Activated CD8-positive, alpha-beta T cell treated with anti-CD3 and anti-CD28 coated beads for 36 hours (primary cell): ENCODE data around the gene PLEKHM3. TPM values are rescaled to one million over a fixed set of nuclear protein-coding genes. Genes with fewer than 3 reads are reported as not detected.
"Not testable (repeated sequence)": the region's sequence is repeated elsewhere in the genome, so short reads cannot be mapped to it uniquely, and the experiment has no call there.

Source experiments
- ATAC-seq: fragments of 200-7000 bp; cut with Tn5 transposase; one replicate; pipeline ENCODE4 v1.10.0; 2021; ENCODE audit warnings: mild to moderate bottlenecking, moderate library complexity
- CTCF ChIA-PET: fragments of 350-600 bp; sonication (Branson Sonifier 250); formaldehyde crosslinking; loops from one replicate; lab custom pipeline; 2021; ENCODE audit warnings: antibody characterized with exemption; lab: Charles Lee
- POLR2A ChIA-PET: fragments of 350-600 bp; sonication (Branson Sonifier 250); formaldehyde crosslinking; loops from one replicate; lab custom pipeline; 2021; ENCODE audit warnings: antibody characterized with exemption; lab: Charles Lee
- DNase-seq: peaks from one replicate; pipeline ENCODE4 v3.0.0-alpha.2; 2020
- H3K27ac Mint-ChIP-seq: one replicate; pipeline ENCODE4 v1.8.0; 2021; ENCODE audit warnings: mild to moderate bottlenecking, mixed read lengths
- H3K27me3 Mint-ChIP-seq: one replicate; pipeline ENCODE4 v1.8.0; 2021; ENCODE audit warnings: mixed read lengths
- H3K36me3 Mint-ChIP-seq: one replicate; pipeline ENCODE4 v1.8.0; 2021; ENCODE audit warnings: low read depth, mixed read lengths
- H3K4me1 Mint-ChIP-seq: one replicate; pipeline ENCODE4 v1.8.0; 2021; ENCODE audit warnings: low read depth, mixed read lengths
- H3K4me3 Mint-ChIP-seq: one replicate; pipeline ENCODE4 v1.8.0; 2021; ENCODE audit warnings: mild to moderate bottlenecking, moderate library complexity, mixed read lengths
- H3K9me3 Mint-ChIP-seq: one replicate; pipeline ENCODE4 v1.8.0; 2021; ENCODE audit warnings: mixed read lengths
- CTCF ChIP-seq: fragments of 200-600 bp; IDR thresholded peaks from one replicate; pipeline ENCODE4 v1.8.0; 2022; ENCODE audit warnings: antibody characterized with exemption, mild to moderate bottlenecking
- intact Hi-C: fragments of 100-400 bp; cut with micrococcal nuclease; formaldehyde crosslinking; loops from one replicate; pipeline ENCODE4 v1.10.0; 2022
- total RNA-seq, 2 experiments: library from RNA; stranded (reverse); gene quantifications; one replicate each; pipeline ENCODE4 v1.2.3, GENCODE V29; 2021

The PLEKHM3 gene
- total RNA-seq, 2 experiments from 2014 or later, result 4.5 to 4.7 TPM

- Mint-ChIP-seq H3K27ac (no peak overlapping the region), H3K4me1 (no peaks in the 10 kb centered on the region), H3K9me3 (no peaks in the 10 kb centered on the region), H3K4me3 (no peak overlapping the region), H3K36me3 (no peaks in the 10 kb centered on the region), H3K27me3 (no peaks in the 10 kb centered on the region)
- TF ChIP-seq CTCF, result no peak
- intact Hi-C loops, result no loop called here
- ChIA-PET POLR2A (interaction anchor here (0.6 kb wide), 1 partner anchor 72 kb away, joined by 3 read pairs; no protein-coding TSS in a partner anchor), CTCF (interaction anchor here (4.9 to 15.6 kb wide), 2 partner anchors 9 to 284 kb away, joined by 34 to 168 read pairs; no protein-coding TSS in a partner anchor)
- DNase-seq (no peak), ATAC-seq (no peak)
Measured at GRCh38 chr2:208031608-208032019, 6.3 kb upstream of the PLEKHM3 start.

GRCh38 chr2:208025814-208026184 lies 472 bp upstream of the PLEKHM3 start:
- ChIA-PET CTCF (interaction anchor here (1.6 to 2.4 kb wide), 3 partner anchors 14 to 256 kb away, joined by 3 to 18 read pairs (median 4); partner anchors contain the start of gene FZD5), POLR2A (interaction anchor here (1.4 kb wide), 1 partner anchor 8 kb away, joined by 5 read pairs; no protein-coding TSS in a partner anchor)
- Mint-ChIP-seq H3K4me1 (peaks cover 16% of the 10 kb centered on the region), H3K36me3 (no peaks in the 10 kb centered on the region), H3K27ac (peak overlapping the region; percentile 93), H3K9me3 (peaks cover 2% of the 10 kb centered on the region), H3K27me3 (no peaks in the 10 kb centered on the region), H3K4me3 (peak overlapping the region; percentile 83)
- TF ChIP-seq CTCF, result no peak
- ATAC-seq, result peak; percentile 58
- peak; percentile 54 for DNase-seq
- intact Hi-C loops, result loop anchor here (5.0 kb wide), 1 partner anchor 258 kb away; the partner anchor contains the start of gene FZD5

GRCh38 chr2:208024091-208024490 lies 1.2 kb downstream of the PLEKHM3 start:
- DNase-seq (no peak), ATAC-seq (no peak)
- ChIA-PET POLR2A (interaction anchor here (0.8 to 0.9 kb wide), 2 partner anchors 24 to 514 kb away, joined by 3 read pairs; no protein-coding TSS in a partner anchor), CTCF (interaction anchor here (1.1 to 1.7 kb wide), 4 partner anchors 10 to 397 kb away, joined by 3 to 5 read pairs (median 4); partner anchors contain the start of gene FZD5)
- no peak for TF ChIP-seq CTCF
- Mint-ChIP-seq H3K4me3 (no peak overlapping the region), H3K36me3 (peaks cover 4% of the 10 kb centered on the region), H3K4me1 (peaks cover 20% of the 10 kb centered on the region), H3K27ac (no peak overlapping the region), H3K27me3 (no peaks in the 10 kb centered on the region), H3K9me3 (peaks cover 2% of the 10 kb centered on the region)
- intact Hi-C loops, result no loop called here

GRCh38 chr2:208020253-208020652 lies 5.1 kb downstream of the PLEKHM3 start:
- H3K36me3 Mint-ChIP-seq, result peaks cover 6% of the 10 kb centered on the region
- no peak overlapping the region for H3K4me3 Mint-ChIP-seq
- CTCF ChIA-PET, result interaction anchor here (1.6 to 3.3 kb wide), 2 partner anchors 20 to 274 kb away, joined by 7 to 14 read pairs; no protein-coding TSS in a partner anchor
- no peaks in the 10 kb centered on the region for H3K9me3 Mint-ChIP-seq
- POLR2A ChIA-PET, result no interaction called here
- intact Hi-C loops, result no loop called here
- H3K27ac Mint-ChIP-seq, result no peak overlapping the region
- TF ChIP-seq CTCF, result no peak
- ATAC-seq, result no peak
- no peak for DNase-seq
- peaks cover 33% of the 10 kb centered on the region for H3K4me1 Mint-ChIP-seq
- no peaks in the 10 kb centered on the region for H3K27me3 Mint-ChIP-seq

- ATAC-seq, H3K36me3 Mint-ChIP-seq, intact Hi-C loops, H3K27me3 Mint-ChIP-seq, H3K9me3 Mint-ChIP-seq, DNase-seq: not testable (repeated sequence)
- POLR2A ChIA-PET, result interaction anchor here (1.1 kb wide), 1 partner anchor 8 kb away, joined by 5 read pairs; the partner anchor contains the start of gene PLEKHM3
- CTCF ChIA-PET, result interaction anchor here (4.7 kb wide), 1 partner anchor 22 kb away, joined by 22 read pairs; no protein-coding TSS in a partner anchor
- Mint-ChIP-seq H3K27ac (peak overlapping the region; percentile 79), H3K4me1 (peaks cover 41% of the 10 kb centered on the region), H3K4me3 (peak overlapping the region; percentile 45)
Measured at GRCh38 chr2:208018124-208018712, 7.1 kb downstream of the PLEKHM3 start.
